Activated CD8-positive, alpha-beta memory T cell treated with anti-CD3 and anti-CD28 coated beads, Interleukin-2, amount 50 U/mL, for 4 hours (primary cell): Measurements from ENCODE around the gene PHC3.
A peak's percentile ranks its signal among the peaks of the same experiment; 100 is the strongest.

Experiments used
- DNase-seq: peaks from one replicate; pipeline ENCODE4 v3.0.0-alpha.2; 2020

PHC3 gene

DNA sequence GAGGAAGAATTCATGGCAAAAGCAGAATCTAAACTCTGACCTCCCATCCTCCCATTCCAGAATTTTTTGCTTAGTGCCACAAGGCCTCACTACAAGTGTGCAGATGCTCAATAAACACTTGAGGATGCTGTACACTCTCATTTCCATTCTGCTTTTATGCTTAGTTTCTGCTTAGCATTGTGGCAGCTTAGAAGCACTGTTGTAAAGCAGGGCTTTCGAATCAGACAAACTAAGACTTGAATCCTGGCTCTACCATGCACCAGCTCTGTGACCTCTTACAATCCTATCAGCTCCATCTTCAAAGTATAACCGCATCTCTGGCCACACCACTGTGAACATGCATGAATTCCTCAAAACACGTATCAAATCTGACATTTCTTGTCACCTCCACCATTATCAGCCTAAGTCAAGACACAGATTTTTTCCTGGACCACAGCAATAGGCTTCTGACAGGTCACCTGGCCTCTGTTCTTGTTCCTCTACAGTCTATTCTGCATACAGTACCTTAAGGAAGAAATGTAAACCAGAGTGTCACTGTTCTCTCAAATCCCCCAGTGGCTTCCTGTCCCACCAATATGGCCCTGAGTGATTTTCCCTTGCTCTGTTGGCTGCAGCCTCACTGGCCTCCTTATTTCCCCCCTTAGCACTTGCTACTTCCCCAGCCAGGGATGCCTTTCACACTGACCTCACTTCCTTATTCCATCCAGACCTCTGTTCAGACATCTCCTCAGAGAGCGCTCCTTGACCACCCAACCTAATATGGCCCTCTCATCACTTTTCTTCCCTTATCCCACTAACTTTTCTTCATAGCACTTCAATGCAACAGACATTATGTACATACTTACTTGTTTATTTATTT lies 8.1 kb upstream of the PHC3 start:
- DNase-seq: no peak

GRCh38 chr3:170180079-170180907 lies 1.2 kb downstream of the PHC3 start:
- DNase-seq: no peak

- DNase-seq: no peak
These were observed 2.1 kb downstream of the PHC3 start for GRCh38 chr3:170179432-170179831.

DNA sequence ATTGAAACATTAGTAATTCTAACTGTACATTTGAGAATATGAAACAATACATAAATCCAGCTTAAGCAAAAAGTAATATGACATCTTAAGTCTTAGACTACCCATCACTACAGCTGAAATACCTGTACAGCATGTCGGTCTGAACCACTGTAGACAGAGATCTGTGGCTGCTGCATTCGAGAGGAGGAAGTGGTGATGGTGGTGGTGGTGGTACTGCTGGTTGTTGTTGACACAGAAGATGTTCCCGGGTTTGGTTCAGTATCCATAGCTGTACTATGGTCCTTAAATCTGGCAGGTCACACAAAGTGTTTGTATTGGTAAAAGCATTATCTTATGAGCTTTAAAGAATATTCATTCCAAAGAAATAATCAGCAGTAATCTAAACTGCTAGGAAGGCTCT lies 2.9 kb downstream of the PHC3 start:
- DNase-seq: peak; percentile 27

GRCh38 chr3:170171563-170171962 lies 10.0 kb downstream of the PHC3 start:
- DNase-seq: no peak

DNA sequence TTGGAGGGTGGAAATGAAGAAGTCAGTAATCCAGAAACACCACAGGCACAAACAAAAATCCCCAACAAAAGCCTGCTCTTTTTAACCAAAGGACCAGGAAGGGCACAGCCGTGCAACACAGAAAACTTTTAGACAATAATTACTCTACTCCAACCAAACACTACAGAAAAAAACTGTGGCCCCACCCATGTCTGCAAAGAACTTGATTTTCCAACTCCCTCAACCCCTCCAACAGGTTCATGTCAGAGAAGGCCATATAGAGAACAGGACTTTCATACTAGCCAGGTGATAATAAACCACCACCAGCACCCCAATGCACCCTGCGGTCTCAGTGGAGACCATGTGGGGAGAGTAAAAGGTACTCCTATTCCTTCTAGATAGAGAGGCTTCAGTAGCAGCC lies 16.8 kb downstream of the PHC3 start:
- no peak for DNase-seq

DNA sequence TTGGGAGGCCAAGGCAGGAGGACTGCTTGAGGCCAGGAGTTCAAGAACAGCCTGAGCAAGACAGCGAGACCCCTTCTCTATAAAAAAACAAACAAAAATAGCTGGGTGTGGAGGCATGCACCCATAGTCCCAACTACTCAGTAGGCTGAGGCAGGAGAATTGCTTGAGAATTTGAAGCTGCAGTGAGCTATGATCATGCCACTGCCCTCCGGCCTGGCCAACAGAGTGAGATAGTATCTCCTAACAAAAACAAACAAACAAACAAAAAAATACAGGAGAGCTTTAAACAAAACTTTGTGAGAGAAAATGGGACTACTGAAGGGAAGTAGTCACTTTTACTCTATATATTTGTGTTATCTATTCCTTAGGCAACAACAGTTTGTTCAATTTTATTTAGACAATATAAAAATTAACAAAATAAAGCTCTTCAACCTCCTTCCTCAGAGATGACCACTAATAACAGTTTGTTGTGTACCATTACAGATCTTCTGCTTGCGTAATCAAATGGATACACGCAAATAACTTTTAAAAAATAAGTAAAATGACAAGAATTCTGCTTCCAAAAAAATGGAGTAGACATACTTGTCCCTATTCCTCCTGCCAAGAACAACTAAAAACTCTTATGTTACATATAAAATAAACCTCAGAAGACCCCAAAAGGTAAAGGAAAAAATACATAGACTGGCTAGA lies 17.4 kb downstream of the PHC3 start:
- DNase-seq: no peak

- DNase-seq: no peak
These were observed 18.9 kb downstream of the PHC3 start for GRCh38 chr3:170162630-170163029.

- no peak for DNase-seq
These were observed 19.5 kb downstream of the PHC3 start for GRCh38 chr3:170162052-170162451.

DNA sequence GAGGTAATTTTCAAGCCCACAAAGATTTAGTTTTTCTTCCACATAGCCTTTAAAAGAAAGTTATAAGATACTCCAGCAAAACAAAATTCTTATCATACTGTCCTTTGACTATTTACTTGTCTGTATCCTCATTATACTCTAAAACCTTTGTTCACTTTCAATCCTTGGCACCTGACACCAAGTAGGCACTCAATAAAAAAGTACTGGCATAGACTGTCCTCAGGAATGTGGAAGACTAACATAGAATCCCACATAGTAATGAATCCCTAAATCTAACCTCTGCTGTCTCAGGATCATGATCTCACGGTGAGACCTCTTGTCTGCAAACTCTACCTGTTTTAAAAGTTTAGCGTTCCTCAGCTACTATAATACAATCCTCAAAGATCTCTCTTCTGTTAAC lies 21.6 kb downstream of the PHC3 start:
- no peak for DNase-seq

- no peak for DNase-seq
These were observed 22.1 kb downstream of the PHC3 start for GRCh38 chr3:170159459-170159858.

GRCh38 chr3:170155604-170156003 lies 25.9 kb downstream of the PHC3 start:
- DNase-seq: no peak

GRCh38 chr3:170154569-170155143 lies 26.9 kb downstream of the PHC3 start:
- no peak for DNase-seq

GRCh38 chr3:170154084-170154483 lies 27.4 kb downstream of the PHC3 start:
- no peak for DNase-seq

GRCh38 chr3:170151536-170151935 lies 30.0 kb downstream of the PHC3 start:
- DNase-seq: no peak

GRCh38 chr3:170149016-170149415 lies 32.5 kb downstream of the PHC3 start:
- no peak for DNase-seq

DNA sequence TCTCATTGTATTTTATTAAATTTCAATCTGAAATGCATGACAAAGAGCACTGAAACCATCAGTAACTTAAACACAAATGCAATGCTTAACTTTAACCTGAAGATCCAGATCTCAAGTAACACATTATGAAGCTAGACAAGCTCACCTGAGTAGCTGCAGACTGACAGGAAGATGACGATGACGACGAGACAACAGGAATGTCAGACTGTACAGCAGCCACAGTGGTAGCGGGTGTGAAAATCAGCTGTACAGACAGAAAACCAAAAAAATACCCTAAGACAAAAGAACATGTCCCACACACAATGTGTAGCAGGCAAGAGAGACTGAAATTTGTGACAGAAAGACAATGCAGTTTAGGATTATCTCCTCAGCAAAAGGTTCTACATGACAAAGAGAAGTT lies 36.3 kb downstream of the PHC3 start:
- no peak for DNase-seq

GRCh38 chr3:170144437-170144843 lies 37.1 kb downstream of the PHC3 start:
- DNase-seq: no peak

DNA sequence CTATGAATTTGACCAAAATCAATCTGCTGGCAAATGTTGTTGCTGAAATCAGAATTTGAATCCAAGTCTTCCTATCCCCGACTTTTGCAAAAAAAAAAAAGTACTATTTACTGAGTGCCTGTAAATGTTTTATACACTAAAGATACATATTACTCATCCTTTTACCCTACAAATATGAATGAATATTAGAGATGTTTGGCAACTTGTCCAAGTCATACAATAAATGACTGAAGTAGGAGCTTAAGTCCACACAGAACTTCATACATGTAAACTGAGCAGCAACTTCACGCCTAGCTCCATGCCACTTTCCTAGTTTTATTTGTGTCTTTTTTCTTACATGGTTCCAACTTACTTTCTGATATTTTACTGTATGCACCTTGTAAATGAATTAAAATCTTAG lies 39.2 kb downstream of the PHC3 start:
- no peak for DNase-seq

- DNase-seq: no peak
These were observed 43.5 kb downstream of the PHC3 start for GRCh38 chr3:170137986-170138385.

DNA sequence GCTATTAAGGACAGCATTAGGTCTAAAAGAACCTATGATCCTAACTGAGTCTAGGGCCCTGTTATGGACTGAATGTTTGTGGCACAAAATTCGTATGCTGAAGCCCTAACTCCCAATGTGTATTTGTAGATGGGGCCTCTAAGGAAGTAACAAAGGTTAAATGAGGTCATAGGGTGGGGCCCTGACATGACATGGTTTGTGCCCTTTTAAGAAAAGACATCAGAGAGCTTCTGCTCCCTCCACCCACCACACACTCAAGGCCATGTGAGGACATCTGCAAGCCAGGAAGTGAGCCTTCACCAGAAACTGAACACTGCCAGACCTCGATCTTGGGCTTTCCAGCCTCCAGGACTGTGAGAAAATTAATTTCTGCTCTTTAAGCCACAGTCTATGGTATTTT lies 49.2 kb downstream of the PHC3 start:
- no peak for DNase-seq

DNA sequence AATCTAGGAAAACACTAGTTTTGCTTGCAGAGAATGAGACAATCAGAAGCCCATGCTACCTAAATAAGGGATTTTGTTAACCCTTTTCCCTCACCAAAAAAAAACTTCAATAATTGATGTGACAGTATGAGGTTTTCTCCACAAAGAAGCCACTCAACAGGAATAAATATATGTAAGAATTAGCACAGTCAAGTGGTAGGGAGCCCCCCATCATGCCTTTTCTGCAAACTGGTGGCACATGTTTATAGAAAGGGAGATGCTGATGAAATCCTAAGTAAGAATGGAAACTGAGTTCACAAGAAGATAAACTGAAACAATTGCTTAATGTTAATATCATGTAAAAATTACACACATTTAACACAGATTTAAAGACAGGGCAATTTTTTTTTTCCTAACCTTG lies 51.0 kb downstream of the PHC3 start:
- DNase-seq: no peak

DNA sequence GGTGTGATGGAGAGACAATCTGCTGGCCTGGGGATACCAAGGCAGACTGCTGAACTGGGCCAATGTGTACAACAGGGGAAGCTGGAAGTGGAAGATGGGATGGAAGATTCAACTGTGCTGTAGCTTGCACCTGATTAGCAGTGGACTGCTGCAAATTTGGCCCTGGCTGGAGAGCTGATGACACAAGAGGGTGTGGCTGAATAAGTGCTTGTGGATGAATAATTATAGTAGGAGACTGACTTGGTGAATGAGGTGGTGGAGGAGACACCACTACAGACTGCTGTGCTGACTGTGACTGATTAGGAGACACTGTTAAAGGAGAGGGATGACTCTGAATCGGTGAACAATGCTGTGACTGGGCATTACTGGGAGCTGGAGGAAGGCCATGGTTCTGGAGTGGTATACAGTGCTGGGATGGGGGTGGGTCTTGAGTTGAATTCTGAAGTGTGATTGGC lies 52.5 kb downstream of the PHC3 start:
- no peak for DNase-seq
